ENCODE data around the gene CENPO.

Gene CENPO

GRCh38 chr2:24840962-24841945 is 48.0 kb downstream of the CENPO start:
- Histone ChIP-seq H3K36me3 (ENCODE audit: control insufficient read depth in 4 of 4, insufficient read depth in 4 of 4, low read length in 3 of 4) (peaks cover 3 to 66% (median 36%) of the 10 kb centered on the region in 4 experiments), H3K27ac (ENCODE audit: insufficient read depth in 1 of 2, low read depth in 1 of 2, low read length in 2 of 2, poor library complexity in 1 of 2, severe bottlenecking in 2 of 2) (no peak overlapping the region), H3K4me3 (ENCODE audit: control insufficient read depth in 1 of 7, extremely low read depth in 1 of 7, insufficient read depth in 4 of 7, low read depth in 2 of 7, low read length in 6 of 7) (no peak overlapping the region), H3K27me3 (replicated peaks in 2 of 5; ENCODE audit: control insufficient read depth in 4 of 5, insufficient read depth in 5 of 5, low read length in 4 of 5) (no peaks in the 10 kb centered on the region), H3K9me3 (ENCODE audit: control extremely low read depth in 1 of 5, control insufficient read depth in 4 of 5, insufficient read depth in 2 of 5, low read depth in 1 of 5, low read length in 4 of 5) (peaks cover 0 to 4% (median 0%) of the 10 kb centered on the region in 5 experiments), H3K4me1 (ENCODE audit: control extremely low read depth in 1 of 4, control insufficient read depth in 4 of 4, insufficient read depth in 4 of 4, low read length in 3 of 4) (no peaks in the 10 kb centered on the region)
- ChIA-PET POLR2A (no interaction called here), CTCF (interaction anchor here (1.1 to 1.7 kb wide), 2 partner anchors 10 to 14 kb away, joined by 3 to 5 read pairs; no protein-coding TSS in a partner anchor)
- DNase-seq: no peak
- WGBS (ENCODE audit: insufficient coverage): 94% methylated on average over 26 of the region's 26 CpGs

- Histone ChIP-seq H3K27me3 (replicated peaks in 2 of 5; ENCODE audit: control insufficient read depth in 4 of 5, insufficient read depth in 5 of 5, low read length in 4 of 5) (no peaks in the 10 kb centered on the region), H3K9me3 (ENCODE audit: control extremely low read depth in 1 of 5, control insufficient read depth in 4 of 5, insufficient read depth in 2 of 5, low read depth in 1 of 5, low read length in 4 of 5) (peaks cover 0 to 9% (median 0%) of the 10 kb centered on the region in 5 experiments), H3K36me3 (ENCODE audit: control insufficient read depth in 4 of 4, insufficient read depth in 4 of 4, low read length in 3 of 4) (peaks cover 0 to 55% (median 29%) of the 10 kb centered on the region in 4 experiments), H3K4me1 (ENCODE audit: control extremely low read depth in 1 of 4, control insufficient read depth in 4 of 4, insufficient read depth in 4 of 4, low read length in 3 of 4) (no peaks in the 10 kb centered on the region), H3K27ac (ENCODE audit: insufficient read depth in 1 of 2, low read depth in 1 of 2, low read length in 2 of 2, poor library complexity in 1 of 2, severe bottlenecking in 2 of 2) (no peak overlapping the region), H3K4me3 (ENCODE audit: control insufficient read depth in 1 of 7, extremely low read depth in 1 of 7, insufficient read depth in 4 of 7, low read depth in 2 of 7, low read length in 6 of 7) (no peak overlapping the region)
- WGBS (ENCODE audit: insufficient coverage): 97% methylated on average over 36 of the region's 39 CpGs
- CTCF ChIA-PET: interaction anchor here (1.1 to 2.4 kb wide), 2 partner anchors 11 to 14 kb away, joined by 3 to 7 read pairs; no protein-coding TSS in a partner anchor
- POLR2A ChIA-PET: no interaction called here
- no peak for DNase-seq
Observed at GRCh38 chr2:24842081-24843050, 49.1 kb downstream of the CENPO start.

- Histone ChIP-seq H3K27ac (ENCODE audit: insufficient read depth in 1 of 2, low read depth in 1 of 2, low read length in 2 of 2, poor library complexity in 1 of 2, severe bottlenecking in 2 of 2) (no peak overlapping the region), H3K4me1 (ENCODE audit: control extremely low read depth in 1 of 4, control insufficient read depth in 4 of 4, insufficient read depth in 4 of 4, low read length in 3 of 4) (no peaks in the 10 kb centered on the region), H3K27me3 (replicated peaks in 2 of 5; ENCODE audit: control insufficient read depth in 4 of 5, insufficient read depth in 5 of 5, low read length in 4 of 5) (no peaks in the 10 kb centered on the region), H3K9me3 (ENCODE audit: control extremely low read depth in 1 of 5, control insufficient read depth in 4 of 5, insufficient read depth in 2 of 5, low read depth in 1 of 5, low read length in 4 of 5) (peaks cover 0 to 15% (median 0%) of the 10 kb centered on the region in 5 experiments), H3K36me3 (ENCODE audit: control insufficient read depth in 4 of 4, insufficient read depth in 4 of 4, low read length in 3 of 4) (peaks cover 0 to 49% (median 24%) of the 10 kb centered on the region in 4 experiments), H3K4me3 (ENCODE audit: control insufficient read depth in 1 of 7, extremely low read depth in 1 of 7, insufficient read depth in 4 of 7, low read depth in 2 of 7, low read length in 6 of 7) (no peak overlapping the region)
- ChIA-PET POLR2A (no interaction called here), CTCF (interaction anchor here (2.4 kb wide), 1 partner anchor 15 kb away, joined by 7 read pairs; no protein-coding TSS in a partner anchor)
- WGBS (ENCODE audit: insufficient coverage): 98% methylated on average over 12 of the region's 12 CpGs
- no peak for DNase-seq
Observed at GRCh38 chr2:24843330-24843860, 50.2 kb downstream of the CENPO start.

GRCh38 chr2:24844023-24844685 is 50.9 kb downstream of the CENPO start:
- H3K4me3 ChIP-seq (ENCODE audit: control insufficient read depth in 1 of 7, extremely low read depth in 1 of 7, insufficient read depth in 4 of 7, low read depth in 2 of 7, low read length in 6 of 7): no peak overlapping the region
- CTCF ChIA-PET: interaction anchor here (2.4 kb wide), 1 partner anchor 16 kb away, joined by 7 read pairs; no protein-coding TSS in a partner anchor
- no peak for DNase-seq
- over 99% methylated on average over 9 of the region's 9 CpGs for WGBS (ENCODE audit: insufficient coverage)
- peaks cover 0 to 50% (median 25%) of the 10 kb centered on the region in 4 experiments for H3K36me3 ChIP-seq (ENCODE audit: control insufficient read depth in 4 of 4, insufficient read depth in 4 of 4, low read length in 3 of 4)
- H3K27ac ChIP-seq (ENCODE audit: insufficient read depth in 1 of 2, low read depth in 1 of 2, low read length in 2 of 2, poor library complexity in 1 of 2, severe bottlenecking in 2 of 2): no peak overlapping the region
- H3K4me1 ChIP-seq (ENCODE audit: control extremely low read depth in 1 of 4, control insufficient read depth in 4 of 4, insufficient read depth in 4 of 4, low read length in 3 of 4): no peaks in the 10 kb centered on the region
- POLR2A ChIA-PET: no interaction called here
- peaks cover 0 to 19% (median 0%) of the 10 kb centered on the region in 5 experiments for H3K9me3 ChIP-seq (ENCODE audit: control extremely low read depth in 1 of 5, control insufficient read depth in 4 of 5, insufficient read depth in 2 of 5, low read depth in 1 of 5, low read length in 4 of 5)
- no peaks in the 10 kb centered on the region for H3K27me3 ChIP-seq (replicated peaks in 2 of 5; ENCODE audit: control insufficient read depth in 4 of 5, insufficient read depth in 5 of 5, low read length in 4 of 5)

- Histone ChIP-seq H3K9me3 (ENCODE audit: control extremely low read depth in 1 of 5, control insufficient read depth in 4 of 5, insufficient read depth in 2 of 5, low read depth in 1 of 5, low read length in 4 of 5) (peaks cover 0 to 19% (median 3%) of the 10 kb centered on the region in 5 experiments), H3K27ac (ENCODE audit: insufficient read depth in 1 of 2, low read depth in 1 of 2, low read length in 2 of 2, poor library complexity in 1 of 2, severe bottlenecking in 2 of 2) (no peak overlapping the region), H3K4me3 (ENCODE audit: control insufficient read depth in 1 of 7, extremely low read depth in 1 of 7, insufficient read depth in 4 of 7, low read depth in 2 of 7, low read length in 6 of 7) (no peak overlapping the region), H3K4me1 (ENCODE audit: control extremely low read depth in 1 of 4, control insufficient read depth in 4 of 4, insufficient read depth in 4 of 4, low read length in 3 of 4) (no peaks in the 10 kb centered on the region), H3K27me3 (replicated peaks in 2 of 5; ENCODE audit: control insufficient read depth in 4 of 5, insufficient read depth in 5 of 5, low read length in 4 of 5) (no peaks in the 10 kb centered on the region), H3K36me3 (ENCODE audit: control insufficient read depth in 4 of 4, insufficient read depth in 4 of 4, low read length in 3 of 4) (peaks cover 0 to 42% (median 18%) of the 10 kb centered on the region in 4 experiments)
- CTCF ChIA-PET: interaction anchor here (0.8 to 1.2 kb wide), 2 partner anchors 16 to 424 kb away, joined by 3 read pairs; no protein-coding TSS in a partner anchor
- 96% methylated on average over 5 of the region's 5 CpGs for WGBS (ENCODE audit: insufficient coverage)
- no peak for DNase-seq
- POLR2A ChIA-PET: interaction anchor here (0.6 kb wide), 1 partner anchor 25 kb away, joined by 4 read pairs; no protein-coding TSS in a partner anchor
Observed at GRCh38 chr2:24845691-24846090, 52.5 kb downstream of the CENPO start.

GRCh38 chr2:24850944-24851343 is 57.7 kb downstream of the CENPO start:
- no peak overlapping the region for H3K27ac ChIP-seq (ENCODE audit: insufficient read depth in 1 of 2, low read depth in 1 of 2, low read length in 2 of 2, poor library complexity in 1 of 2, severe bottlenecking in 2 of 2)
- peaks cover 0 to 22% (median 3%) of the 10 kb centered on the region in 5 experiments for H3K9me3 ChIP-seq (ENCODE audit: control extremely low read depth in 1 of 5, control insufficient read depth in 4 of 5, insufficient read depth in 2 of 5, low read depth in 1 of 5, low read length in 4 of 5)
- no peak for DNase-seq
- H3K4me3 ChIP-seq (ENCODE audit: control insufficient read depth in 1 of 7, extremely low read depth in 1 of 7, insufficient read depth in 4 of 7, low read depth in 2 of 7, low read length in 6 of 7): no peak overlapping the region
- ChIA-PET POLR2A (no interaction called here), CTCF (no interaction called here)
- H3K36me3 ChIP-seq (ENCODE audit: control insufficient read depth in 4 of 4, insufficient read depth in 4 of 4, low read length in 3 of 4): peaks cover 0 to 37% (median 15%) of the 10 kb centered on the region in 4 experiments
- H3K27me3 ChIP-seq (replicated peaks in 2 of 5; ENCODE audit: control insufficient read depth in 4 of 5, insufficient read depth in 5 of 5, low read length in 4 of 5): no peaks in the 10 kb centered on the region
- H3K4me1 ChIP-seq (ENCODE audit: control extremely low read depth in 1 of 4, control insufficient read depth in 4 of 4, insufficient read depth in 4 of 4, low read length in 3 of 4): no peaks in the 10 kb centered on the region
- WGBS (ENCODE audit: insufficient coverage): 94% methylated on average over 7 of the region's 7 CpGs

Measured in common myeloid progenitor, CD34-positive (primary cell).